SK-N-DZ (cell line): ENCODE data around the gene PRKX. TPM values are rescaled to one million over a fixed set of nuclear protein-coding genes. Genes with fewer than 3 reads are reported as not detected.
A peak's percentile ranks its signal among the peaks of the same experiment; 100 is the strongest.
"Not testable (repeated sequence)": the region's sequence is repeated elsewhere in the genome, so short reads cannot be mapped to it uniquely, and the experiment has no call there.

ENCODE experiments used
- DNase-seq: peaks from one replicate; pipeline ENCODE4 v3.0.0-alpha.2; 2015; ENCODE audit warnings: low spot score
- polyA plus RNA-seq, 2 experiments: library from polyadenylated mRNA; depleted of rRNA; stranded (reverse); fragments of >200 nt; gene quantifications; 2 replicates each; pipeline ENCODE4 v1.2.3, GENCODE V29; 2014

PRKX gene
- polyA plus RNA-seq (2014; cell fraction: cytosol; rRNA removed), result 19.1 and 25.7 TPM in 2 replicates
- 10.1 and 17.3 TPM in 2 replicates for polyA plus RNA-seq (2014; cell fraction: nucleus; rRNA removed)

DNA sequence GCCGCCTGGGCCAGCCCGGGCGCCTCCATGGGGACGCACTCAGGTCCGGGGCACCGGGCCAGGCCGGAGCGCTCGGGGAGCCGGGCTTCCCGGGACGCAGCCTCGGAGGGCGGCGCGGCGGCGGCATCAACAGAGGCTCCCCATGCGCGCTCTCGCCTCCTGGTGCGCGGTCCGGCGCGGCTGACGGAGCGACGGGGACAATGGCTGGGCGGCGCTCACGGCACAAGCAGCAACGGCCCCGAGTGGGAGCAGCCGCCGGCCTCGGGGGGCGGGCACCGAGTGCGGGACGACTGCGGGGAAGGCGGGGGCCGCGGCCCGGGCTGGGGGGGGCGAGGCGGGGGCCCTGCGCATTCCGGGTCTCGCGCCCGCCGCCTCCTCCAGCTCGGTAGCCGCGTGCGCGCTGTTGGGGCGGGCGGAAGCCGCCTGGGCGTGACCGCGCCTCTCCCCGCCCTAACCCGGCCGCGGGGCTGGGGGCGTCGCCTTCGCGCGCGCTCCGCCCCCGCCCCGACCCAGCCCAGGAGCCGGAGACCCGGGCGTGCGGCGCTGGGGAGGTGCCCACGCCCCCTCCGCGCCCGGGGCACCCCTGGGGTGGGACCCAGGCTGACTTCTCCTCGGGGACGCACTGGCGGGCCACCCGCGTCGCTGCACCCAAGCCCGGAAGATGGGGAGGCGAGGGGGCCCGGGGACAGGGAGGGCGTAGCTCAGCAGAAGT, at the start of gene PRKX:
Gene PRKX, minus strand, starts transcription at position 425 of the 712 bp plus-strand sequence. Its CDS starts 396 bp downstream, at position 29.
- DNase-seq, result peak; percentile 24

DNA sequence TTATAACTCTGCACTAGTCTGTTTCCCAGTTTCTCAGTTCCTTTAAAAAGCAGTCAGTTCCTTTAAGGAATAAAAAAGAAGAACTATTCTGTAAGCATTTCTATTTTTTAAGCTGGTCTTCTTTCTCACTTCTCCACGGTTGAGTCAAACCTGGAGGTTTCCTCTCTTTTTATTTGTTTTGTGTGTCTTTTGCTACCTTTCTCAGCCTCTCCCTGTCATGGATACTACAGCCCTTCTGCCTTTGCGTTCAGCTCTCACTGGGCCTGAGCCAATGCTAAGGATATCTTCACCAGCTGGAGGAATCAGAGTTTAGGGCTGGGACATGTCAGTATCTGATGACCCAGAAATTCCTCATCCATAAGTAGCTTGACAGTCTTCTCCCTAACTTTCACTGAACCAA, 49.7 kb upstream of the PRKX start:
- no peak for DNase-seq

DNA sequence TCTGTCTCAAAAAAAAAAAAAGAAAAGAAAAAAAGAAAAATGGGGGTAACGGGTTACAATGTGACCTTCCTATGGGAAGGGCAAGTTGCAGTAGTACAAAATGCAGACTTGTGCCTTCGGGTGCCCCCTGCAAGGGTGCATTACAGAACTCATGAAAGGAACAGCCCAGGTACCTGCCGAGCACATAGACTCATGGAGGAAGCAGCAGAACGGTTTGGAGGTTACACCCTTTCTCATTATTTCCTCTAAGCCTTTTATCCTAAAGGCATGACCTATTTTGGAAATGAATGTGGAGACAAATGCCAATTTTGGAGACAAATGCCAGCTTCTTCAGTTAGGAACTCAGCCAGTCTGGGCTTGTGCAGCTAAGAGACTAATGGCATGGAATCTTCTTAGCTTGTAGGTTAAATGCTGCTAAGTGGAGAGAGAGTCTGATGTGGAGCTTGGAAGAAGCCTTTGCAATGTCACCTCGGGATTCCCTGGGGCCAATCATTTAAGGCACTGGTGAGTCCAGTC, 44.1 kb upstream of the PRKX start:
- DNase-seq, result no peak

DNA sequence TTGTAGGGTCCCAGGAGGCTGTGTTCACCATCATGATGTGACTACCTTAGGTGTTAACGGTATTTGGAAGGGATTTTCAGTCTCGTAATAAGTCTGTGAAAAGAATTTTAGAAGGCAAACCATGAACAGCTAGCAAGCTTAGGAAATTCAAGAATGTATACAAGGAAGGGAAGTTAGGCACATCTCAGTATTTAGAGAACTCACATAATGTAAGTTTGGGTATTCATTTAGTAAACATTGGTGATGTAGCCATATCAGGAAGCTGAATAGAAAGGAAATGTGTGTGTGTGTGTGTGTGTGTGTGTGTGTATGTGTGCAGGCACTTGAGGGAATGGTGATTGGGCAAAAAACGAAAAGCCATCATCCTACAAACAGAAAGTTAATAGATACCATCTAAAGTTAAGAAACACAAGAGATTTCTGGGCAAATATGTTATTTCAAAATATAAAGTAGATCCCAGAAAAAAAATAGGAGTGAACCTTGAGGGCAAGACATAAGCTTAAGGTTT, 34.7 kb upstream of the PRKX start:
- no peak for DNase-seq

DNA sequence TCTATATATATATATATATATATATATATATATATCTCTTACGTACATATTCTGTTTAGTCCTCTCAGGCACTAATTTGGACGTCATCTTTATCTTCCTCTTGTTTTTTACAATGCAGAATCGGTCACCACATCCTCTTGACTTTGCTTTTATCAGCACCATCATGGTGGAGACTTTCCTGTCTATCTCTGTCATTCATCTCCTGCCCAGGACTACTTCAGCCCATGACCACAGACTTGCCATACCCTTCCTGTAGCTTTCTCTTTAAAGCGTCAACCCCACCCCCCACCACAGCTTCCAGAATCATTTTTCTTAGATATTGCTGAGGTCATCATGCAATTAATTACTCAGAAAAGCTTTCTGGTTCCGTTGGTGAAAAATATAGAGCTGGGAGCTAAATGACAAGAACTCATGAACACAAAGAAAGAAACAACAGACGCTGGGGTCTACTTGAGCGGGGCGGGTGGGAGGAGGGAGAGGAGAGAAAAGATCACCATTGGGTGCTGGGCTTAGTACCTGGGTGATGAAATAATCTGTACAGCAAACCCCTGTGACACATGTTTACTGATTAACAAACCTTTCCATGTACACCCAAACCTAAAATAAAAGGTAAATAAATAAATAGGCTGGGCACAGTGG, 30.5 kb upstream of the PRKX start:
- DNase-seq, result no peak

DNA sequence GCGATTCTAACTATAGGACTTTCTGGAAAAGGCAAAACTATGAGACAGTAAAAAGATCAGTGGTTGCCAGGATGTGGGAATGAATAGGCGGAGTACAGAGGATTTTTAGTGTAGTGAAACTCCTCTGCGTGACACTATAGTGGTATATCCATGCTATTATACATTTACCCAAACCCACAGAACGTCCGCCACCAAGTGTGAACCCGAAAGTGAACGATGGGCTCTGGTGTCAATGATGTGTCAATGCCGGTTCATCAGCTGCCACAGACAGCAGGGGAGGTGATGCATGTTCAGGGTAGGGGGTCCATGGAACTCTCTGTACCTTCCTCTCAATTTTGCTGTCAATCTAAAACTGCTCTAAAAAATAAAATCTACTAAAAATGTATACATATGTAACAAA, 27.5 kb upstream of the PRKX start:
- DNase-seq, result not testable (repeated sequence)

DNA sequence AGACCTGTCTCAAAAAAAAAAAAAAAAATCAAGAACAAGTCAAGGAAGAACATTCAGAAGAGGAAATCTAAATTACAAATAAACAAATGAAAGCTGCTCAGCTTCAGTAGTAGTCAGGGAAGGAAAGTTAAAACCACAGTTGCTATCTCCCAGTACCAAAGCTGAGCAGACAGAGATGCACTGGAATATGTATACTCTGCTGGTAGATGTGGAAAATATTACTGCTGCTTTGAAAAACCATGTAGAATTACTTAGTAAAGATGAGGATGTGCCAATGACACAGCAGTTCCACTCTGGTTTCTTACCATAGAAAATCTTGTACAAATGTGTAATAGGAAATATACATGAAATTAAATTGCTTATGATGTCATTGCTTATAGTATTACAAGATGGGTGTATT, 25.1 kb upstream of the PRKX start:
- no peak for DNase-seq

DNA sequence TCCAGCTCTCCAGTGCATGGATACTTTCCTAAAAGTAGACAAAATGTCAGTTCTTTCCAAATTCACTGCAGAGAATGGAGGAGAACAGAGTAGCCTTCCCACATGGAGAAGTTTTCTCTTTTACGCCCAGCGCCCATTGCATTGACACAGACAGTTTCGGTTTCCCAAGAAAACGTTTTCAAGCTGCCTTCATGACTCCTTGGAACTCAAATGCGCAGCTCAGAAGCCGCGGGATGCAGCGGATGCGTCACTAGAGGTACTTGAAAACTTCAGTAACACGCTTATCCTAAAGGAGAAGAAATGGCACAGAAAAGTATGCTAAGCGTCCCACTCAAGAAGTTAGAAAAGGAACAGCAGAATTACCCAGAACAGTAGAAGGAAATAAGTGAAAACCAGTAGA, 23.1 kb upstream of the PRKX start:
- not testable (repeated sequence) for DNase-seq

DNA sequence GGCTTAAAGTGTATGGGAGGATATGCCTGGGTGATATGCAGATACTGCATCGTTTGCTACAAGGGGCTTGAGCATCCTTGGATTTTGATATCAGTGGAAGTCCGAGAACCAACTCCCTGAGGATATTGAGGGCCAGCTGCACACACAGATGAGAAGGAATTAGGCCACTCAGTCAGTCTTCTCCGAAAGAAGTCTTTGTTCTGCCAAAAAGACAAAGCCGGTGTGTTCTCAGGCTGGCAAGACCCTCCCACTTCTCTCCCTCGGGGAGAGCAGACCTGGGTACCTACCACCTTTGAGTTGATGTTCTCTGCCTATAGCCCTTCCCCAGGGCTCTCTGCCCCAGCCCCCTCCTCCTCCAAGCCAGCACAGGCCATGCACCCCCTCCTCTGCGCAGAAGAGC, 22.4 kb upstream of the PRKX start:
- not testable (repeated sequence) for DNase-seq

DNA sequence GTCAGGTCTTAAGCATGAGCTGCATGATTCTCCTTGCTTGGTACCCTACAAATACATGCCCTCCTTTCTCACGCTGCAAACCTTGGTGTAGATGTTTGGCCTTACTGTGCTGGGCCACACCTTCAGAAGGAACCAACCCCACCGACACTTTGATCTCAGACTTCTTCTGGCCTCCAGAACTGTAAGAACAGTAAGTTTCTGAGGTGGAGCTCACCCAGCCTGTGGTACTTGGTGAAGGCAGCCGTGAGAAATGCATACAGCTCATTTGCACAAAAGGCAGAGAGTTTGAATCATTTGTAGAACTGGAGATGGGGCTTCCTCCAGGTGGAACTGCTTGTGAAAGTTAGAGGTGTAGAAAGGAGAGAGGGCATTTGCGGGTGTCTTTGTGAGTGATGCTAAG, 21.0 kb upstream of the PRKX start:
- not testable (repeated sequence) for DNase-seq

DNA sequence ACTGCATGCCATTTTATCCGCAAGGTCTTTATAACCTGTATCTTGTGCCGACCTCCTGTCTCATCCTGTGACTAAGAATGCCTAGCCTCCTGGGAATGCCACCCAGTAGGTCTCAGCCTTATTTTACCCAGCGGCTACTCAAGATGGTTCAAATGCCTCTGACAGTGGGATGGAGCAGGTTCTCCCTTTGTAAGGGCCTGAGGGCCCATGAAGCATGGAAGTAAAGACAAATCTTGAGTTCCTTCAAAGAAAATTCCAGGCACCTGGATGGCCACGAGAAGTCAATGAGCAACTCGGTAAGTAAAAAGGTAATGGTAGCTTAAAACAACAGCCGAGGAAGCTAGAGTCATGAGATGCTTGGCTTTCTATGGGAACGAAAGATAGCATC, 19.6 kb upstream of the PRKX start:
- DNase-seq, result no peak

DNA sequence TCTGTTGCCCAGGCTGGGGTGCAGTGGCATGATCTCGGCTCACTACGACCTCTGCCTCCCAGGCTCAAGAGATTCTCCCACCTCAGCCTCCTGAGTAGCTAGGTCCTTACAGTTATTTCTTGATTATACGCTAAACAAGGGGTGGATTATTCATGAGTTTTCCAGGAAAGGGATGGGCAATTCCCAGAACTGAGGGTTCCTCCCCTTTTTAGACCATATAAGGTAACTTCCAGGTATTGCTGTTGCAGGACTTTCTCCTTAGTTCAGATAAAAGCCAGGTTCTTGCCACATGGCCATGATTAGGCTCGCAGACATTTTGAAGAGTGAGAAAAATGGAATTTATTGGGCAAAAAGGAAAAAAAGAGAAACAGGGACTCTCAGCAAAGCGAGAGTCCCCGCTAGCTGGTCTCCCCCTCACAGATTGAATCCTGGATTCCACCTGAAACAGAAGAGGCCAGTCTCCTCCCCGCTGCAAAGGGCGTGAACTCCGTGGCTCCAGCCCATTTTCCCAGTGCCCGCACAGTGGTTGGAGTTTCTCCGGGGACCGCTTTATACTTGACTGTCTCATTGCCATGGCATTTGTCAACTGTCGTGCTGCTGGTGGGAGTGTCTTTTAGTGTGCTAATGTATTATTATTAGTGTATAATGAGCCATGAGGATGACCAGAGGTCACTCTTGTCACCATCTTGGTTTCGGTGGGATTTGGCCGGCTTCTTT, 19.0 kb upstream of the PRKX start:
- DNase-seq, result not testable (repeated sequence)

DNA sequence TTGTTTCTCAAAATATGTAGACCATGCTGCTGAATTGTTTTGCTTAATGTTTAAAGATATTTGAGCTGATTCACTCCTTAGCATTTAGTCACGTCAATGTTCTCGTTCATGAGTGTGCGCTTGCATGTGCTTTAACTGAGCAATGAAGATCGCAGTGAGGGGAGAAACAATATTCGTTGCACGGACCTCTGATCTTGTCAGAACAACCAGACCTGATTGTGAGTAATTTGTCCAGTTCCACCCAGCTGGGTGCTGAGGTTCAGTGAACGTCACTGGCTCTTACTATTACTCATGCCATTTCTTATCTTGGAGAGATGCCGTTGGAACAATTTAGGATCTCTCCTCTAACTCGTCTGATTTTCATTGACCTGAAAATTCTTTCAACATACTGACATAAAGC, 15.0 kb upstream of the PRKX start:
- no peak for DNase-seq

DNA sequence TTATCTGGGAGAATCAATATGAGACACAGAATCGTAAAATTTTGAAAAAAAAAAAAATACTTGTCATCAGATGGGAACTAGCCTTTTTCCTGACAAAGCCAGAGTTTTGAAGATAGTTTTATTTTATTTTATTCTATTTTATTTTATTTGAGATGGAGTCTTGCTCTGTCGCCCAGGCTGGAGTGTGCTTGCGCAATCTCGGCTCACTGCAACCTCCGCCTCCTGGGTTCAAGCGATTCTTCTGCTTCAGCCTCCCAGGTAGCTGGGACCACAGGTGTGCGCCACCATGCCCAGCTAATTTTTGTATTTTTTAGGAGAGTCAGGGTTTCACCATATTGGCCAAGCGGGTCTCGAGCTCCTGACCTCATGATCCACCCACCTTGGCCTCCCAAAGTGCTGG, 10.0 kb upstream of the PRKX start:
- not testable (repeated sequence) for DNase-seq

DNA sequence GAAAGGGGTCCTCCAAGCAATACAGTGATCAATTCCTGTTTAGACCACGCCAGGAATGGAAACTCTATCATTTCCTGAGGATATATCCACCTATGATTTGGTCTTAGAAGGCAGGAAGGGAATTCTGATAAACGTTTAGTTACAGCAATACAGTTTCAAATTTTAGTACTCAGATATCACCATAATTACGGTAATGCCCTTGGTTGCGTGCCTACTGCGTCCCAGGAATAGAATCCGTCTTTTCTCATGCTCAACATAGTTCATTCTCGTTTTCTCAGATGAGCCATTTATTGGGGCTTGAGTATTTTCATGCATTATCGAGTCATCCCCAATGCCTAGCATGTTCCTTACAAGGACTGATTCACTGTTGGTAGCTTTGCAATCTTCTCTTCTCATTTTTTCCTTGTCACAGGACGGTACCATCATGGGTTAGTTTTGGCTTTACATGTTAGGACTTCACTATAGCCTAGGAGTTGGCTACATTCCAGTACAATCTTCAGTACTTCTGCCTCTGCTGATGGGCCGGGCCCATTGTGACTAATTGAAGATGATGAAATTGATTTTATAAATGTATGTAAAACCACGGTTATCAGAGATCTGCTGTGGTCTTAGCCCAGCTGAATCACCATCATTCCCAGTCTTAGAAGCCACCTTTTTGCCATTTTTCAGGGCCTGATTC, 4.4 kb upstream of the PRKX start:
- DNase-seq, result no peak

DNA sequence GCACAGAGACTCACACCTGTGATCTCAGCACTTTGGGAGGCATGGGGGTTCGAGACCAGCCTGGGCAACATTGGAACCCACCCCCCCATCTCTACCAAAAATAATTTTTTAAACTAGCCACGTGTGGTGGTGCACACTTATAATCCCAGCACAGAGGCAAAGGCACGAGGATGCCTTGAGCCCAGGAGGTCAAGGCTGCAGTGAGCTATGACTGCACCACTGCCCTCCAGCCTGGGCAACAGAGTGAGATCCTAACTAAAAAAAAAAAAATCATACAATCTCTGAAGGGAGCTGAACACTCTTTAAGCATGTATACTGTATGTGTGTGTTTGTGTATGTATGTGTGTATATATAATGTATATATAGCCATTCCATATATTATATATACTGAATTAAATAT, 2.5 kb upstream of the PRKX start:
- no peak for DNase-seq

DNA sequence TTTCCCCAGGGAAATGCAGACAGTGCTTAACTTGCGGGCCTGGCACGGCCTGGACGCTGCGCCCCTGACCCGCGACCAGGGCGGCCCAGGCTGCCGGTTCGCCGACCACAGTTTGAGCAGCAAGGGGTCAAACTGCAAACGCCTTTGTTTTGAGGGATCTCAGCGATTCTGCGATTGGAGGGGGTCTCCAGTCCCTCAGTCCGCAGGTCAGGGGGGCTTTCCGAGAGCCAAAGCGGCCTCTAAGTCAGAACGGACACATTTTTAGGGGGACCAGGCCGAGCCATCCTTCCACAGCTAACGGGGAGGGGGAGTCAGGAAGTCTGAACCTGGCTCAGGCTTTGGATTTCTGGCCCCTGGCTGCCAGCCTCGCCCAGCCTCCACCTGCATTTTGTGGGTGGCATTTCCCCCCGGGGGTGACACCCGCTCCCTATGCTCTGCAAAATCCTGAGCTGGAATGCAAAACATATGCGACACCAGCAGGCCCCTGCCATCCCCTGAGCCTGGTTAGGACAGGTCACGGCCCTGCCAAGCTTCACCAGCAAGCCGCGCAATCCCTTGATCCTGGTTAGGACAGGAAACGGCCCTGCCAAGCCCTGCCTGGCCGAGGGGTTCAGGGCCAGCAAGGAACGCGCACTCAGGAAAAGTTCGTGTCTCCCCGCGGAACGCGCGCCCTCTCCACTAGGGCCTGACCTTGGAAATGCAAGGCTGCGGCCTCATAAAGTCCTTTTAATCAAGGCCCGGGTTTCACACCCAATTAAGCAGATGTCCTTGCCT, 1.4 kb upstream of the PRKX start:
- not testable (repeated sequence) for DNase-seq

DNA sequence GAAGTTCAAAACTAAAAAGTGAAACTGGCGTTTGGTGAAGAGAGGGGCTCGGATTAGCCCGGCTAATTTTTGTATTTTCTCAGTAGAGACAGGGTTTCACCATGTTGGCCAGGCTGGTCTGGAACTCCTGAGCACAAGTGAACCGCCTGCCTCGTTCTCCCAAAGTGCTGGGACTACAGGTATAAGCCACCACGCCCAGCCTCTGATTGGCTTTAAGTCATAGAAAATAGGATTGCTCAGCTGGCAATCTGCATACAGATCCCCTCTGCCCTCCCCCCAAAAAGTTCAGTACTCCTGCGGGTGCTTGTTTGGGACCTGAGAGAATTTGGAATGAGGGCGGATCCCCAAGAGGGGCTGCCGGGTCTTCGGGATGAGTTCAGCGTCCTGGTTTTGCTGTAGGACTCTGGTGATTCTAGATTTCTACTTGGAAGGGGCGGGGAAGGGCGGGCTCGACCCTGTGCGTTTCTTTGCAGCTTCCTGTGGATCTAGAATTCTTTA, 537 bp upstream of the PRKX start:
- no peak for DNase-seq

DNA sequence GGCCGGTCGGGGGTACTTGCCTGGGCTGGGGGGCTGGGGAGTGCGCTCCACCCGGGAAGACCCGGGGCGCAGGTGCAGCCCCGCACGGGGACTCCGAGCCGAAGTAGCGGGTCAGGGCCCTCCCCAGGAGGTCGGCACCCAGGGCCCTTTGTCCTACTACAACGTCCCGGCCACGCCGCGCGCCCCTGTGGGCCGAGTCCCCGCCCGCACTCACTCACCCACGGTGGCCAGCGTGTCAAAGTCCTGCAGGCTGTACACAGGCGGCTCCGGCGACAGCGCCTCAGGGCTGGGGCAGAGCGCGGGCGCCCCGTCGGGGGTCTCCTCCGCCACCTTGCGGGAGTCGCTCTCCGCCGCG, 602 bp downstream of the PRKX start:
- peak; percentile 1 for DNase-seq

DNA sequence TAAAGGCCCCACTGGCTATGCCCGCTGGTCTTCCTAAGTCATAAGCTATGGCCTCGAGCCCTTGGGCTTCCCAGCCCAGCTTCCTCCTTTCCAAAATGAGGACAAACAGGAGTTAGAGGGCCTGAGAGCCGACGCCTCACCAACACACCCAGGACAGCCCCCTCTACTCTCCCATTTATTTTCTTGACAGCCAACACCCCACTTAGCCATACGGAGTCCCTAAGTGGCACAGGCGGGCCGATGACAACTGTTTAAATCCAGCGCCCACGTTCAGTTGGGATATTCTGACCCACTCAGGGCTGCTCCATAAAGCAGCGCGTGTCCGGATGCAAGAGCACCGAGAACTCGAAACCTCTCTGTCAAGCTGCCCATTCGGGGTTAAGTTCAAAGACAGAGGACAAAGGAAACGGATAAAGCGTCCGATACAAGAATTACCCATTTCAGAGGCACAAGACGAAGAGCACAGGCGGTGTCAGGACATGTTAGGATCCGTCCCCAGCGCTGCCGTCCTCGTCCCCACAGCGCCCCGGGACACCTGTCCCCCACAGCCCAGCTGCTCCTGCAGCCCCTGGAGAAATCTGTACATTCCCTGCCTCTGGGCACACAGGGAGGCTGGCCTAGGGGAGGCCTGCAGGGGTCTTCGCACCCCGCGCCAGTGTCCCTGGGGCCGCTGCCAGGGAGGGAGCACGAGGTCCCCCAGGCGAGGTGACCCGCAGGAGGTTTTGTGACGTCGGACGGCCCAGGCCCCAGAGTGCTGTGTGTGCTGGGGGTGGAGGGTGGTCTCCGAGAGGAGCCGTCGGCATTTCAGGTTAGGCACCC, 1.2 kb downstream of the PRKX start:
- DNase-seq, result peak; percentile 3
